Psoas muscle (tissue), 8 donors: ENCODE results near the gene HIF3A. TPM values are rescaled to one million over a fixed set of nuclear protein-coding genes. Genes with fewer than 3 reads are reported as not detected.

Source experiments
- ATAC-seq, 4 donors: fragments of 200-7000 bp; cut with Tn5 transposase; one replicate each; pipeline ENCODE4 v1.9.1; 2020; ENCODE audit warnings: moderate library complexity in 3 of 4, mild to moderate bottlenecking in 2 of 4
- DNase-seq, 2 donors: peaks; one replicate each; pipeline ENCODE4 v3.0.0-alpha.2; 2020
- H3K27ac ChIP-seq: fragments of 200-600 bp; one replicate; pipeline ENCODE4 v1.8.0; 2022
- H3K27me3 ChIP-seq, 3 donors: fragments of 200-600 bp in 1 of 3; one replicate each; pipeline versions ENCODE4 v1.6.1 to v1.8.0; 2013 to 2022; ENCODE audit warnings: low read length in 2 of 3, mild to moderate bottlenecking in 2 of 3, moderate library complexity in 1 of 3; ENCODE audit not compliant: insufficient read depth in 3 of 3
- H3K36me3 ChIP-seq, 2 donors: fragments of 200-600 bp in 1 of 2; one replicate each; pipeline versions ENCODE4 v1.6.1 to v1.8.0; 2013 to 2022; ENCODE audit warnings: low read depth in 1 of 2, mild to moderate bottlenecking in 1 of 2, moderate library complexity in 1 of 2; ENCODE audit not compliant: insufficient read depth in 1 of 2
- H3K4me1 ChIP-seq: fragments of 200-600 bp; one replicate; pipeline ENCODE4 v1.8.0; 2022
- H3K4me3 ChIP-seq: fragments of 200-600 bp; one replicate; pipeline ENCODE4 v1.8.0; 2022; ENCODE audit warnings: mild to moderate bottlenecking
- H3K9me3 ChIP-seq: fragments of 200-600 bp; one replicate; pipeline ENCODE4 v1.8.0; 2022
- WGBS, 3 donors: extraction: QIAGEN DNeasy Blood & Tissue Kit; methylation state at CpG; one replicate each; pipeline versions ENCODE4 v1.1.6 to v1.1.7; 2013; 5-methylcytosine and 5-hydroxymethylcytosine counted together
- intact Hi-C, 2 donors: fragments of 100-400 bp; cut with DNase I; formaldehyde crosslinking; loops; one replicate each; pipeline versions ENCODE4 v1.11.0 to v1.14.2; 2022
- polyA plus RNA-seq, 3 donors: library from polyadenylated mRNA; stranded (reverse); fragments of 200-250 nt; gene quantifications; one replicate each; pipeline ENCODE4 v1.2.3, GENCODE V29; 2013
- total RNA-seq, 4 donors: library from RNA; stranded (reverse); fragmentation: NEBNext Ultra II Directional in 2 of 4; extraction: Animal tissue kit (Norgen Biotek cat#: 25700) in 2 of 4; gene quantifications; one replicate each; pipeline versions ENCODE4 v1.2.1 to v1.2.4, GENCODE V29; 2021 to 2023
- TF ChIP-seq, protein P1 (sequence below): fragments of 200-600 bp; IDR thresholded peaks from one replicate; pipeline ENCODE4 v1.8.0; 2022; ENCODE audit warnings: antibody characterized with exemption
- donor health status: healthy with polysubstance abuse.
- donor health status: DM: no; HTN: no; CAD: no; lungs with moderate emphysema.
- donor health status: Bipolar disorder and iron deficiency.
- donor health status: healthy.
- donor health status: DM: yes; HTN: yes; CAD: no.
- donor health status: DM: no; HTN: no; CAD: no.
- donor health status: DM: no; HTN: no; CAD: no.
- donor health status: DM: yes; HTN: yes; CAD: no.

HIF3A gene
- total and polyA plus RNA-seq, 7 donors: 1.6 to 20.4 (median 10.5) TPM

DNA sequence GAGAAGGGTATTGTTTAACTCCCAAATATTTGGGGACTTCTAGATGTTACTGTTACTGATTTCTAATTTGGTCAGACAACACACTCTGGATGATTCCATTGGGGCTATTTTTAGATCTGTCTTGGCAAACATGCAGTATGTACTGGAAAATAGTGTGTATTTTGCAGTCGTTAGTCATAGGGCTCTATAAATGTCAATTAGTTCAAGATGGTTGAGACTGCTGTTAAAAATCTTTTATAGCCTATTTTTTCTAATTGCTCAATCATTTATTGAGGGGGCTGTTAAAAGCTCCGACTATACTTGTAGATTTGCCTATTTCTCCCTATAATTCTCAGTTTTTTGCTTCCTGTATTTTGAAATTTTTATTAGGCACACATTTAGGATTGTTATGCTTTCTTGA lies 81.4 kb downstream of the HIF3A start:
- ATAC-seq: peak; percentile 65 to 86 (median 72)
- Histone ChIP-seq H3K4me3 (peak overlapping the region; percentile 11), H3K9me3 (no peaks in the 10 kb centered on the region), H3K27ac (peak overlapping the region; percentile 73), H3K27me3 (no peaks in the 10 kb centered on the region), H3K4me1 (peaks cover 42% of the 10 kb centered on the region), H3K36me3 (peaks cover 0 to 43% of the 10 kb centered on the region in 2 donors)
- DNase-seq: no peak
- 16 to 24% (median 22%) methylated on average over 2 of the region's 2 CpGs for WGBS, 3 donors
- TF ChIP-seq, protein P1, sequence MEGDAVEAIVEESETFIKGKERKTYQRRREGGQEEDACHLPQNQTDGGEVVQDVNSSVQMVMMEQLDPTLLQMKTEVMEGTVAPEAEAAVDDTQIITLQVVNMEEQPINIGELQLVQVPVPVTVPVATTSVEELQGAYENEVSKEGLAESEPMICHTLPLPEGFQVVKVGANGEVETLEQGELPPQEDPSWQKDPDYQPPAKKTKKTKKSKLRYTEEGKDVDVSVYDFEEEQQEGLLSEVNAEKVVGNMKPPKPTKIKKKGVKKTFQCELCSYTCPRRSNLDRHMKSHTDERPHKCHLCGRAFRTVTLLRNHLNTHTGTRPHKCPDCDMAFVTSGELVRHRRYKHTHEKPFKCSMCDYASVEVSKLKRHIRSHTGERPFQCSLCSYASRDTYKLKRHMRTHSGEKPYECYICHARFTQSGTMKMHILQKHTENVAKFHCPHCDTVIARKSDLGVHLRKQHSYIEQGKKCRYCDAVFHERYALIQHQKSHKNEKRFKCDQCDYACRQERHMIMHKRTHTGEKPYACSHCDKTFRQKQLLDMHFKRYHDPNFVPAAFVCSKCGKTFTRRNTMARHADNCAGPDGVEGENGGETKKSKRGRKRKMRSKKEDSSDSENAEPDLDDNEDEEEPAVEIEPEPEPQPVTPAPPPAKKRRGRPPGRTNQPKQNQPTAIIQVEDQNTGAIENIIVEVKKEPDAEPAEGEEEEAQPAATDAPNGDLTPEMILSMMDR: no peak
- intact Hi-C loops: no loop called here

DNA sequence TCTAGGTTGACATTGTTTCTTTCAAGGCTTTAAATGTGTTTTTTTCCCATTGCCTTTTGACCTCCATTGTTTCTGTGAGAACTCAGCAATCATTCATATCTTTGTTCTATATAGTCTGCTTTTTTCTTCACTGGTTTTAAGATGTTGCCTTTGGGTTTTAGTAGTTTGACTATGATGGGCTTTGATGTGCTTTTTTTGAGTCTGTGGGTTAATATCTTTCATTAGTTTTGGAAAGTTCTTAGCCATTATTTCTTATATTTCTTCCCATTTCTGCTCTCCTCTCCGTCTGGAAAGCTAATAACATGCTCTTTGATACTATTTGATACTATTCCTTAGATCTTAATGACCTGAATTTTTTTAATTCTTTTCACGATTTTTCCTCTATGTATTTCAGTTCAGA lies 83.8 kb downstream of the HIF3A start:
- TF ChIP-seq, protein P1: no peak
- DNase-seq (no peak), ATAC-seq (no peak)
- 93 to 97% (median 94%) methylated on average over 2 of the region's 2 CpGs for WGBS, 3 donors
- H3K36me3 ChIP-seq: peaks cover 0 to 64% of the 10 kb centered on the region in 2 donors
- peak overlapping the region; percentile 59 for H3K27ac ChIP-seq
- H3K9me3 ChIP-seq: no peaks in the 10 kb centered on the region
- peaks cover 29% of the 10 kb centered on the region for H3K4me1 ChIP-seq
- no peaks in the 10 kb centered on the region for H3K27me3 ChIP-seq
- intact Hi-C loops: no loop called here
- H3K4me3 ChIP-seq: peak overlapping the region; percentile 35

- no peaks in the 10 kb centered on the region for H3K9me3 ChIP-seq
- no peak overlapping the region for H3K4me3 ChIP-seq
- no peaks in the 10 kb centered on the region for H3K27me3 ChIP-seq
- intact Hi-C loops: no loop called here
- no peak overlapping the region for H3K27ac ChIP-seq
- TF ChIP-seq, protein P1: no peak
- peaks cover 3 to 59% of the 10 kb centered on the region in 2 donors for H3K36me3 ChIP-seq
- DNase-seq (no peak), ATAC-seq (no peak)
- H3K4me1 ChIP-seq: peaks cover 29% of the 10 kb centered on the region
- 93 to 100% (median 99%) methylated on average over 2 of the region's 2 CpGs for WGBS, 3 donors
Measured at GRCh38 chr19:46381346-46381745, 84.5 kb downstream of the HIF3A start.

DNA sequence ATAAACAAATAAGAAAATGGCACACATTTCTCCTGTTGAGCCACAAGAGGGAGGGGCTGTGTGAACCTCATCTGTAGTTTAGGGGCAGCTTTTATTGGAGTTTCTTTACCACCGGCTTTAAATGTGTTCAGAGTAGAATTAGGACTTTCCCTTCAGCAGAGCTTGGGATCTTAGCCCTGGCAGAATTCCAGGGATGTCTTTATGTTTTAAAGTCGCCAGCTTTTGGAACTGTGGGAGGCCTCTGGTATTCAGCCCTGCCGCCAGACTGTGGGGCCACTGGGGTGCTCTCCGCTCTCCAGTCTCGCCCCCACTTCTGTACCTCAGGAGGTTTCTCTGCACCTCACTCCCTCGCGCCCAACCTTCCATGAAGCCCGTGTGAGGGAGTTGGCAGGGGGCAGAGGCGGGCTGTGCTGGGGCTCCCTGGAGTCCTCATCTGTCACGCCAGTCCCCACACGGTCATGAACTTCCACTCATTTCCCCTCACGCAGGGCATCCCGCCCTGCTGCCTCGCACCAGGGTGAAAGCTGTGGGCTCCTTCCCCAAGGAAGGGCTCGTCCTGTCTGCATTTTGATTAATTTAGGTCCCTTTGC lies 85.0 kb downstream of the HIF3A start:
- intact Hi-C loops: no loop called here
- 86 to 90% (median 87%) methylated on average over 15 of the region's 15 CpGs for WGBS, 3 donors
- Histone ChIP-seq H3K27ac (no peak overlapping the region), H3K27me3 (no peaks in the 10 kb centered on the region), H3K36me3 (peaks cover 3 to 58% of the 10 kb centered on the region in 2 donors), H3K4me3 (no peak overlapping the region), H3K4me1 (peaks cover 29% of the 10 kb centered on the region), H3K9me3 (no peaks in the 10 kb centered on the region)
- ATAC-seq: no peak
- no peak for DNase-seq
- TF ChIP-seq, protein P1: no peak
